DOHH2 (cell line): ENCODE data around the gene GALNT2.
A peak's percentile ranks its signal among the peaks of the same experiment; 100 is the strongest.

Experiments used
- H3F3A ChIP-seq: fragments of 200-600 bp; sonication (generic), shearing (Covaris generic); 2 replicates; pipeline ENCODE4 v1.6.0; 2016; ENCODE audit warnings: antibody characterized with exemption, mild to moderate bottlenecking; ENCODE audit not compliant: control insufficient read depth, insufficient read depth
- H3K27ac ChIP-seq: fragments of 200-600 bp; sonication (generic); 2 replicates; pipeline ENCODE4 v1.5.1; 2014; ENCODE audit warnings: low read depth, mild to moderate bottlenecking, low read length, moderate library complexity
- H3K27me3 ChIP-seq: fragments of 200-600 bp; sonication (generic); 2 replicates; pipeline ENCODE4 v1.6.1; 2014; ENCODE audit warnings: mild to moderate bottlenecking, low read length, mixed read lengths; ENCODE audit not compliant: control insufficient read depth
- H3K36me3 ChIP-seq: fragments of 200-600 bp; sonication (generic); 2 replicates; pipeline ENCODE4 v1.6.1; 2014; ENCODE audit warnings: mild to moderate bottlenecking, low read length, moderate library complexity, mixed read lengths; ENCODE audit not compliant: control insufficient read depth
- H3K4me1 ChIP-seq: fragments of 200-600 bp; sonication (generic); 2 replicates; pipeline ENCODE4 v1.6.1; 2014; ENCODE audit warnings: mild to moderate bottlenecking, low read length, mixed read lengths; ENCODE audit not compliant: control insufficient read depth
- H3K4me2 ChIP-seq: fragments of 200-600 bp; sonication (generic); 2 replicates; pipeline ENCODE4 v1.6.0; 2014; ENCODE audit warnings: mild to moderate bottlenecking, low read length, moderate library complexity
- H3K4me3 ChIP-seq: fragments of 200-600 bp; sonication (generic); 2 replicates; pipeline ENCODE4 v1.5.1; 2014; ENCODE audit warnings: mild to moderate bottlenecking, low read length, mixed read lengths
- H3K79me2 ChIP-seq: fragments of 200-600 bp; sonication (generic); 2 replicates; pipeline ENCODE4 v1.6.1; 2014; ENCODE audit warnings: mild to moderate bottlenecking, low read length, mixed read lengths; ENCODE audit not compliant: control insufficient read depth
- H3K9me2 ChIP-seq: fragments of 200-600 bp; sonication (generic); replicated peaks from 2 replicates; pipeline ENCODE4 v1.6.1; 2014; ENCODE audit warnings: mild to moderate bottlenecking, low read length, mixed read lengths; ENCODE audit not compliant: control insufficient read depth
- H3K9me3 ChIP-seq: fragments of 200-600 bp; sonication (generic); 2 replicates; pipeline ENCODE4 v1.6.1; 2014; ENCODE audit warnings: antibody characterized with exemption, low read length, mixed read lengths; ENCODE audit not compliant: control insufficient read depth, insufficient read depth
- H4K20me1 ChIP-seq: fragments of 200-600 bp; sonication (generic); 2 replicates; pipeline ENCODE4 v1.6.0; 2014; ENCODE audit warnings: low read depth, mild to moderate bottlenecking, antibody characterized with exemption, low read length, moderate library complexity; ENCODE audit not compliant: control insufficient read depth, insufficient read depth
- EZH2phosphoT487 ChIP-seq: fragments of 200-600 bp; sonication (generic); IDR thresholded peaks from 2 replicates; pipeline ENCODE4 v1.6.1; 2017; ENCODE audit warnings: borderline replicate concordance, mild to moderate bottlenecking, antibody characterized with exemption, low read length, moderate library complexity, mixed read lengths
- TF ChIP-seq, protein P1 (sequence below): fragments of 200-600 bp; sonication (generic); IDR thresholded peaks from one replicate; pipeline ENCODE4 v1.5.1; 2014; ENCODE audit warnings: antibody characterized with exemption, mild to moderate bottlenecking, low read depth, low read length; ENCODE audit not compliant: poor library complexity, severe bottlenecking

The GALNT2 gene

DNA sequence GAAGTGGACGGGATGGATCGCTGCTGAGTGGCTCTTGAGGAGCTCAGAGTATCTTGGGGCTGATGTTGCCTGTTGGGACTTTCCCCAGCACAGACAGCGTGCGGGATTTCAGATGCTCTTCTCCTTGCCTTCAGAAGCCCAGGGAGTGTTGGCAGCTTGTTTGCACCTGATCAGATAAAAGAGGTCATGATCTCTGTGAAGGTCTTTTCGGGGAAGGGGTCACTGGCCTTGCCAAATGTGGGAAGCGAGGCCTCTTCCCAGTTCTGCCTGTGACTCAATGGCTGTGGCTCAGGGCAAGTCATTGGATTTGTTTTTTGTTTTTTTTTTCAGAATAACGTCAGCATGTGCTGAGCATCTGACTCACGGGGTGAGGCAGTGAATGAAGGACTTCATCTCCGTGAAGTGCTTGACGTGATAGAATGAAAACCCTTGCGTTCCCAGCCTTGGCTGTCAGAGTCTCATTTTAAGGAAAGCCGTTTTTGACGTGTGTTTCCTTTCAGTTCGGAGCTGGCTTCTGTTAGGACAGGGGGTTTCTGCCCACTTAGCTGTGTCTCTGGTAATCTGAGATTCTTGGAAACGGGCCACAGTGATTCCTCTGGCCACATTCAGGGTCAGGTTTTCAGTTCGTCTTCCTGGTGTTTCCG lies 46.7 kb downstream of the GALNT2 start:
- Histone ChIP-seq H3K4me3 (no peak overlapping the region), H3K4me1 (peaks cover 69% of the 10 kb centered on the region), H3K9me2 (no peaks in the 10 kb centered on the region), H4K20me1 (peaks cover 10% of the 10 kb centered on the region; the same call in 1 of the 2 replicates), H3K36me3 (peaks cover 15% of the 10 kb centered on the region), H3K79me2 (peaks cover 74% of the 10 kb centered on the region), H3F3A (peaks cover 4% of the 10 kb centered on the region; the same call in 1 of the 2 replicates), H3K27ac (no peak overlapping the region), H3K9me3 (no peaks in the 10 kb centered on the region), H3K27me3 (no peaks in the 10 kb centered on the region), H3K4me2 (no peak overlapping the region)
- TF ChIP-seq, protein P1, sequence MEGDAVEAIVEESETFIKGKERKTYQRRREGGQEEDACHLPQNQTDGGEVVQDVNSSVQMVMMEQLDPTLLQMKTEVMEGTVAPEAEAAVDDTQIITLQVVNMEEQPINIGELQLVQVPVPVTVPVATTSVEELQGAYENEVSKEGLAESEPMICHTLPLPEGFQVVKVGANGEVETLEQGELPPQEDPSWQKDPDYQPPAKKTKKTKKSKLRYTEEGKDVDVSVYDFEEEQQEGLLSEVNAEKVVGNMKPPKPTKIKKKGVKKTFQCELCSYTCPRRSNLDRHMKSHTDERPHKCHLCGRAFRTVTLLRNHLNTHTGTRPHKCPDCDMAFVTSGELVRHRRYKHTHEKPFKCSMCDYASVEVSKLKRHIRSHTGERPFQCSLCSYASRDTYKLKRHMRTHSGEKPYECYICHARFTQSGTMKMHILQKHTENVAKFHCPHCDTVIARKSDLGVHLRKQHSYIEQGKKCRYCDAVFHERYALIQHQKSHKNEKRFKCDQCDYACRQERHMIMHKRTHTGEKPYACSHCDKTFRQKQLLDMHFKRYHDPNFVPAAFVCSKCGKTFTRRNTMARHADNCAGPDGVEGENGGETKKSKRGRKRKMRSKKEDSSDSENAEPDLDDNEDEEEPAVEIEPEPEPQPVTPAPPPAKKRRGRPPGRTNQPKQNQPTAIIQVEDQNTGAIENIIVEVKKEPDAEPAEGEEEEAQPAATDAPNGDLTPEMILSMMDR = no peak
- TF ChIP-seq EZH2phosphoT487 = no peak

DNA sequence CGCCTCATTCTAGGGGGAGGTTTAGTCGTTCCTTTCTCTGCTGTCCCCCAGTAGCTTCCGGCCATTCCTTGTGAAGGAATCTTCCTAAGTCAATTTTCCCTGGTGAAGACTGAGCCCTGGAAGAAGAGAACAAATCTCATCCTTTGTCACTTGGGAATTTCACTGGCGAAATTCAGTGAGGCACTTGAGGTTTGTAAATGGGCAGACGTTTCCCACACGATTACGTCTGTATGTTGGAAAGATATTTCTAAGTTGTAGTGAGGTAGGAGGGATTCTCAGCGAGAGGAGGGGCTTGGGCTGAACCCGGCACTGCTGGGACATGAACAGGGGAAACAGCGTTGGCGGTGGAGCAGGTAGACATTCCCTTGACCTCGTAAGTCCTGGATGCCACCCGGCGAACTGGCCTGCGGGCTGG lies 47.2 kb downstream of the GALNT2 start:
- Histone ChIP-seq H3K79me2 (peaks cover 75% of the 10 kb centered on the region), H3K9me2 (no peaks in the 10 kb centered on the region), H3K36me3 (peaks cover 15% of the 10 kb centered on the region), H4K20me1 (peaks cover 10% of the 10 kb centered on the region; the same call in 1 of the 2 replicates), H3K9me3 (no peaks in the 10 kb centered on the region), H3K27ac (no peak overlapping the region), H3K4me3 (no peak overlapping the region), H3K27me3 (no peaks in the 10 kb centered on the region), H3K4me1 (peaks cover 67% of the 10 kb centered on the region), H3F3A (peaks cover 4% of the 10 kb centered on the region; the same call in 1 of the 2 replicates), H3K4me2 (no peak overlapping the region)
- TF ChIP-seq, protein P1 = no peak
- no peak for TF ChIP-seq EZH2phosphoT487

DNA sequence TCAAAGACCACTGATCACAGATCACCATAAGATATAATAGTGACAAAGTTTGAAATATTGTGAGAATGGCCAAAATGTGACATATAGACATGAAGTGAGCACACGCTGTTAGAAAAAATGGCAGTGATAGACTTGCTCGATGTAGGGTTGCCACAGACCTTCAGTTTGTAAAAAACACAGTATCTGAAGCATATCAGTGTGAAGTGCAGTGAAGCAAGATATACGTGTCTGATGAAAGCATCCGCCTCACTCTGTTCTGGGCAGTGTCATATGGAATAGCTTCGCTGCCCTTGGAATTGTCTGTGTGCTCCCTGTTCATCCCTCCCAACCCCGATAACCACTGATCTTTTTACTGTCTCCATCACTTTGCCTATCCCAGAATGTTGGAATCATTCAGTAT lies 50.7 kb downstream of the GALNT2 start:
- no peak for TF ChIP-seq EZH2phosphoT487
- TF ChIP-seq, protein P1 = no peak
- Histone ChIP-seq H3K9me3 (no peaks in the 10 kb centered on the region), H3K4me3 (no peak overlapping the region), H3K4me2 (peak overlapping the region; percentile 5; the same call in 1 of the 2 replicates), H3K27ac (peak overlapping the region; percentile 33), H3F3A (peaks cover 12% of the 10 kb centered on the region), H4K20me1 (0 out of 2 replicates have a peak, but pooled peaks cover 3% of the 10 kb centered on the region), H3K36me3 (peaks cover 27% of the 10 kb centered on the region), H3K79me2 (peaks cover 78% of the 10 kb centered on the region), H3K9me2 (no peaks in the 10 kb centered on the region), H3K4me1 (peaks cover 67% of the 10 kb centered on the region), H3K27me3 (no peaks in the 10 kb centered on the region)
